ENCODE results near the gene SFTA2. TPM values are rescaled to one million over a fixed set of nuclear protein-coding genes. Genes with fewer than 3 reads are reported as not detected.
"Not testable (repeated sequence)": the region's sequence is repeated elsewhere in the genome, so short reads cannot be mapped to it uniquely, and the experiment has no call there.

The SFTA2 gene
- polyA plus RNA-seq, 4 donors = 0.95 to 1.3 (median 1.1) TPM

- DNase-seq (ENCODE audit: low read depth in 4 of 4, low spot score in 2 of 4) = peak; percentile 82 to 90 (median 87)
Observed at GRCh38 chr6:30914076-30914853, 17.7 kb downstream of the SFTA2 start, which contains the start of gene VARS2. VARS2 (plus strand) TSS chr6:30914238; CDS start chr6:30914837, 599 bp downstream.

GRCh38 chr6:30913721-30914075, 18.3 kb downstream of the SFTA2 start:
- DNase-seq (ENCODE audit: low read depth in 4 of 4, low spot score in 2 of 4) = no peak

GRCh38 chr6:30912746-30913520, 19.0 kb downstream of the SFTA2 start:
- no peak for DNase-seq (ENCODE audit: low read depth in 4 of 4, low spot score in 2 of 4)

GRCh38 chr6:30910473-30910872, 21.5 kb downstream of the SFTA2 start:
- not testable (repeated sequence) for DNase-seq (ENCODE audit: low read depth in 4 of 4, low spot score in 2 of 4)

- no peak for DNase-seq (ENCODE audit: low read depth in 4 of 4, low spot score in 2 of 4)
Observed at GRCh38 chr6:30908700-30909099, 23.3 kb downstream of the SFTA2 start.

GRCh38 chr6:30907758-30908591, 24.0 kb downstream of the SFTA2 start, which contains the start of gene GTF2H4:
GTF2H4 (plus strand) TSS chr6:30908207.
- DNase-seq (ENCODE audit: low read depth in 4 of 4, low spot score in 2 of 4) = peak; percentile 88 to 99 (median 93)

- not testable (repeated sequence) for DNase-seq (ENCODE audit: low read depth in 4 of 4, low spot score in 2 of 4)
Observed at GRCh38 chr6:30907290-30907757, 24.6 kb downstream of the SFTA2 start.

- no peak for DNase-seq (ENCODE audit: low read depth in 4 of 4, low spot score in 2 of 4)
Observed at GRCh38 chr6:30903236-30903635, 28.7 kb downstream of the SFTA2 start.

- no peak for DNase-seq (ENCODE audit: low read depth in 4 of 4, low spot score in 2 of 4)
Observed at GRCh38 chr6:30902709-30903108, 29.3 kb downstream of the SFTA2 start.

- not testable (repeated sequence) for DNase-seq (ENCODE audit: low read depth in 4 of 4, low spot score in 2 of 4)
Observed at GRCh38 chr6:30902196-30902595, 29.8 kb downstream of the SFTA2 start.

- DNase-seq (ENCODE audit: low read depth in 4 of 4, low spot score in 2 of 4) = no peak
Observed at GRCh38 chr6:30901436-30901835, 30.5 kb downstream of the SFTA2 start.

- no peak for DNase-seq (ENCODE audit: low read depth in 4 of 4, low spot score in 2 of 4)
Observed at GRCh38 chr6:30900863-30901417, 31.0 kb downstream of the SFTA2 start.

GRCh38 chr6:30898750-30899360, 33.1 kb downstream of the SFTA2 start:
- no peak for DNase-seq (ENCODE audit: low read depth in 4 of 4, low spot score in 2 of 4)

- DNase-seq (ENCODE audit: low read depth in 4 of 4, low spot score in 2 of 4) = no peak
Observed at GRCh38 chr6:30897882-30898281, 34.1 kb downstream of the SFTA2 start.

- DNase-seq (ENCODE audit: low read depth in 4 of 4, low spot score in 2 of 4) = no peak
Observed at GRCh38 chr6:30896541-30896940, 35.4 kb downstream of the SFTA2 start.

- DNase-seq (ENCODE audit: low read depth in 4 of 4, low spot score in 2 of 4) = no peak
Observed at GRCh38 chr6:30895343-30895742, 36.6 kb downstream of the SFTA2 start.

GRCh38 chr6:30894935-30895334, 37.0 kb downstream of the SFTA2 start:
- DNase-seq (ENCODE audit: low read depth in 4 of 4, low spot score in 2 of 4) = no peak

- no peak for DNase-seq (ENCODE audit: low read depth in 4 of 4, low spot score in 2 of 4)
Observed at GRCh38 chr6:30894381-30894780, 37.6 kb downstream of the SFTA2 start.

- no peak for DNase-seq (ENCODE audit: low read depth in 4 of 4, low spot score in 2 of 4)
Observed at GRCh38 chr6:30893666-30894065, 38.3 kb downstream of the SFTA2 start.

GRCh38 chr6:30893001-30893591, 38.9 kb downstream of the SFTA2 start:
- DNase-seq (ENCODE audit: low read depth in 4 of 4, low spot score in 2 of 4) = no peak
